ENCODE data around the gene GALNT2. TPM values are rescaled to one million over a fixed set of nuclear protein-coding genes. Genes with fewer than 3 reads are reported as not detected.

Gene GALNT2
- polyA plus RNA-seq, 1 of the 3 experiments (the other 2 are of a cell fraction), result 118 TPM

DNA sequence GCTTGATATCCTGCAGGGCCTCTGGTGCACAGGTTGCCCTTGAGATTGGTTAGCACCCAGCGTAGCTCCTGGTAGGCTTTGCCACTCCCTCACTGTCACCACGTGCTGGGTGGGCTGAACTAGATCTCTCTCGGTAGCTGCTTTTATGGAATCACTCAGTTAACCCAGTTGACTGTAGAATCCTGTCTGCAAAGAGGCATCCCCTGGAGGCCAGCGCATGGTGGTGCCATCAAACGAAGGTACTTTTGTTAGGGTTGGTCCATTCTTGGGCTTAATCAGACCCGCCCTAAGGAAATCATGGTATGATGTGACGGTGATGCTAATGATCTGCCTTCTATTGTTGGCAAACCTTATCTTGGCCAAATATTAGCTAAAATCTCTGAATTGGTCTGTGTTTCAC is 153.4 kb downstream of the GALNT2 start:
- TF ChIP-seq EP300 (IDR thresholded peaks at IDR 0.05; ENCODE audit: borderline replicate concordance in 1 of 2, low read depth in 1 of 2, low read length in 1 of 2) (no peak), MEF2A (IDR thresholded peaks at IDR 0.05; ENCODE audit: borderline replicate concordance, low read depth) (no peak), FOXM1 (IDR thresholded peaks at IDR 0.05; ENCODE audit: low read depth) (no peak), RFX5 (IDR thresholded peaks at IDR 0.05; ENCODE audit: low read length) (no peak), TEAD4 (IDR thresholded peaks at IDR 0.05; ENCODE audit: borderline replicate concordance, insufficient read depth) (no peak), TAF1 (IDR thresholded peaks at IDR 0.05; ENCODE audit: borderline replicate concordance, low read depth, low read length) (no peak), FOXJ3 (CRISPR knock-in tag; IDR thresholded peaks at IDR 0.05) (no peak), CHD2 (IDR thresholded peaks at IDR 0.05; ENCODE audit: low read length, partially characterized antibody) (no peak), YY1 (IDR thresholded peaks at IDR 0.05; ENCODE audit: low read depth) (no peak), SIN3A (IDR thresholded peaks at IDR 0.05; ENCODE audit: borderline replicate concordance, low read depth, low read length) (no peak), RAD21 (IDR thresholded peaks at IDR 0.05; ENCODE audit: low read length) (no peak), JUND (IDR thresholded peaks at IDR 0.05) (no peak), TCF12 (IDR thresholded peaks at IDR 0.05) (no peak)
- TF ChIP-seq, protein P1, sequence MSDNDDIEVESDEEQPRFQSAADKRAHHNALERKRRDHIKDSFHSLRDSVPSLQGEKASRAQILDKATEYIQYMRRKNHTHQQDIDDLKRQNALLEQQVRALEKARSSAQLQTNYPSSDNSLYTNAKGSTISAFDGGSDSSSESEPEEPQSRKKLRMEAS (IDR thresholded peaks at IDR 0.05; ENCODE audit: low read depth), result no peak
- TF ChIP-seq, protein P2, sequence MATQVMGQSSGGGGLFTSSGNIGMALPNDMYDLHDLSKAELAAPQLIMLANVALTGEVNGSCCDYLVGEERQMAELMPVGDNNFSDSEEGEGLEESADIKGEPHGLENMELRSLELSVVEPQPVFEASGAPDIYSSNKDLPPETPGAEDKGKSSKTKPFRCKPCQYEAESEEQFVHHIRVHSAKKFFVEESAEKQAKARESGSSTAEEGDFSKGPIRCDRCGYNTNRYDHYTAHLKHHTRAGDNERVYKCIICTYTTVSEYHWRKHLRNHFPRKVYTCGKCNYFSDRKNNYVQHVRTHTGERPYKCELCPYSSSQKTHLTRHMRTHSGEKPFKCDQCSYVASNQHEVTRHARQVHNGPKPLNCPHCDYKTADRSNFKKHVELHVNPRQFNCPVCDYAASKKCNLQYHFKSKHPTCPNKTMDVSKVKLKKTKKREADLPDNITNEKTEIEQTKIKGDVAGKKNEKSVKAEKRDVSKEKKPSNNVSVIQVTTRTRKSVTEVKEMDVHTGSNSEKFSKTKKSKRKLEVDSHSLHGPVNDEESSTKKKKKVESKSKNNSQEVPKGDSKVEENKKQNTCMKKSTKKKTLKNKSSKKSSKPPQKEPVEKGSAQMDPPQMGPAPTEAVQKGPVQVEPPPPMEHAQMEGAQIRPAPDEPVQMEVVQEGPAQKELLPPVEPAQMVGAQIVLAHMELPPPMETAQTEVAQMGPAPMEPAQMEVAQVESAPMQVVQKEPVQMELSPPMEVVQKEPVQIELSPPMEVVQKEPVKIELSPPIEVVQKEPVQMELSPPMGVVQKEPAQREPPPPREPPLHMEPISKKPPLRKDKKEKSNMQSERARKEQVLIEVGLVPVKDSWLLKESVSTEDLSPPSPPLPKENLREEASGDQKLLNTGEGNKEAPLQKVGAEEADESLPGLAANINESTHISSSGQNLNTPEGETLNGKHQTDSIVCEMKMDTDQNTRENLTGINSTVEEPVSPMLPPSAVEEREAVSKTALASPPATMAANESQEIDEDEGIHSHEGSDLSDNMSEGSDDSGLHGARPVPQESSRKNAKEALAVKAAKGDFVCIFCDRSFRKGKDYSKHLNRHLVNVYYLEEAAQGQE (IDR thresholded peaks at IDR 0.05; ENCODE audit: low read depth, low read length), result no peak
- no peak for DNase-seq
- ChIA-PET CTCF (interaction anchor here (1.2 kb wide), 1 partner anchor 9 kb away, joined by 4 read pairs; no protein-coding TSS in a partner anchor), POLR2A (no interaction called here)
- Histone ChIP-seq H2AFZ (ENCODE audit: low read depth) (no peak overlapping the region), H3K4me1 (ENCODE audit: control insufficient read depth in 1 of 2, insufficient read depth in 2 of 2, low read depth in 1 of 2, low read length in 1 of 2) (peaks cover 0 to 1% of the 10 kb centered on the region in 2 experiments; a peak in 3 of 4 replicates), H3K9me3 (no peaks in the 10 kb centered on the region), H3K4me2 (no peak overlapping the region), H3K27me3 (ENCODE audit: insufficient read depth) (no peaks in the 10 kb centered on the region), H3K79me2 (ENCODE audit: insufficient read depth) (peaks cover 50% of the 10 kb centered on the region), H3K4me3 (ENCODE audit: low read depth in 2 of 2, low read length in 1 of 2) (no peak overlapping the region), H3K36me3 (replicated peaks in 1 of 2; ENCODE audit: control insufficient read depth in 1 of 2, insufficient read depth in 2 of 2, low read length in 1 of 2) (no peaks in the 10 kb centered on the region), H4K20me1 (ENCODE audit: insufficient read depth) (peaks cover 14% of the 10 kb centered on the region; the same call in 1 of the 2 replicates), H3F3A (replicated peaks; ENCODE audit: insufficient read depth) (peaks cover 3% of the 10 kb centered on the region), H3K27ac (ENCODE audit: low read depth in 2 of 2, low read length in 1 of 2) (no peak overlapping the region), H3K9ac (no peak overlapping the region), H3K9me2 (no peaks in the 10 kb centered on the region)
- WGBS (ENCODE audit: low lambda C conversion rate), result 97% methylated on average over 6 of the region's 7 CpGs

DNA sequence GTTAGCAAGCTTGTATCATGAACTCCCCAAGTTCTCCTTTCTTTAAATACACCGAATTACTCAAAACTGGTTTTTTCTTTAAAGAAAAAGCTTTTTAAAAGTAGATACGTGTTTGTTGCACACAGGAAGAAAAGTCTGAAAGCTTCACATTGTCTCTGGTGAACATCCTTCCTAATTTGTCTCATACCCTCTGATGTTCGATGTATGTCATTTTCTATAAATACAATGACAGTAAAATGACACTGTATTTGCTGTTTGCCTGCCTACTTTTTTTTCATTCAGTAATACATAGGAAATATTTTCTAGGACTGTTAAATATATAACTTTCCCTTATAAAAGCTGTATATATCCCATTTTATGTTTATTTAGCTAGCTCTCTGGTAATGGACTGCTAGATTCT is 153.9 kb downstream of the GALNT2 start:
- Histone ChIP-seq H3K9ac (no peak overlapping the region), H3K4me2 (no peak overlapping the region), H3K9me2 (no peaks in the 10 kb centered on the region), H3K4me3 (ENCODE audit: low read depth in 2 of 2, low read length in 1 of 2) (no peak overlapping the region), H3F3A (replicated peaks; ENCODE audit: insufficient read depth) (peaks cover 3% of the 10 kb centered on the region), H3K9me3 (no peaks in the 10 kb centered on the region), H3K4me1 (ENCODE audit: control insufficient read depth in 1 of 2, insufficient read depth in 2 of 2, low read depth in 1 of 2, low read length in 1 of 2) (no peaks in the 10 kb centered on the region; a peak in 1 of 4 replicates), H3K36me3 (replicated peaks in 1 of 2; ENCODE audit: control insufficient read depth in 1 of 2, insufficient read depth in 2 of 2, low read length in 1 of 2) (no peaks in the 10 kb centered on the region), H4K20me1 (ENCODE audit: insufficient read depth) (peaks cover 10% of the 10 kb centered on the region; the same call in 1 of the 2 replicates), H3K27ac (ENCODE audit: low read depth in 2 of 2, low read length in 1 of 2) (no peak overlapping the region), H3K79me2 (ENCODE audit: insufficient read depth) (peaks cover 50% of the 10 kb centered on the region), H3K27me3 (ENCODE audit: insufficient read depth) (no peaks in the 10 kb centered on the region), H2AFZ (ENCODE audit: low read depth) (no peak overlapping the region)
- WGBS (ENCODE audit: low lambda C conversion rate), result 92% methylated on average over 3 of the region's 3 CpGs
- DNase-seq, result no peak
- ChIA-PET POLR2A (no interaction called here), CTCF (interaction anchor here (1.2 kb wide), 1 partner anchor 9 kb away, joined by 4 read pairs; no protein-coding TSS in a partner anchor)
- no peak for TF ChIP-seq RFX5 (IDR thresholded peaks at IDR 0.05; ENCODE audit: low read length)
- TF ChIP-seq SMC3 (IDR thresholded peaks at IDR 0.05; ENCODE audit: low read depth, low read length), result no peak
- TF ChIP-seq, protein P3, sequence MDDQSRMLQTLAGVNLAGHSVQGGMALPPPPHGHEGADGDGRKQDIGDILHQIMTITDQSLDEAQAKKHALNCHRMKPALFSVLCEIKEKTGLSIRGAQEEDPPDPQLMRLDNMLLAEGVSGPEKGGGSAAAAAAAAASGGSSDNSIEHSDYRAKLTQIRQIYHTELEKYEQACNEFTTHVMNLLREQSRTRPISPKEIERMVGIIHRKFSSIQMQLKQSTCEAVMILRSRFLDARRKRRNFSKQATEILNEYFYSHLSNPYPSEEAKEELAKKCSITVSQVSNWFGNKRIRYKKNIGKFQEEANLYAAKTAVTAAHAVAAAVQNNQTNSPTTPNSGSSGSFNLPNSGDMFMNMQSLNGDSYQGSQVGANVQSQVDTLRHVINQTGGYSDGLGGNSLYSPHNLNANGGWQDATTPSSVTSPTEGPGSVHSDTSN (IDR thresholded peaks at IDR 0.05), result no peak
- TF ChIP-seq RXRA (IDR thresholded peaks at IDR 0.05; ENCODE audit: borderline replicate concordance, low read depth), result no peak
- TF ChIP-seq POLR2AphosphoS5 (IDR thresholded peaks at IDR 0.05; ENCODE audit: low read depth, low read length), result no peak
- TF ChIP-seq JUND (IDR thresholded peaks at IDR 0.05), result no peak
- no peak for TF ChIP-seq MXI1 (IDR thresholded peaks at IDR 0.05; ENCODE audit: low read depth, low read length)
- TF ChIP-seq, protein P4, sequence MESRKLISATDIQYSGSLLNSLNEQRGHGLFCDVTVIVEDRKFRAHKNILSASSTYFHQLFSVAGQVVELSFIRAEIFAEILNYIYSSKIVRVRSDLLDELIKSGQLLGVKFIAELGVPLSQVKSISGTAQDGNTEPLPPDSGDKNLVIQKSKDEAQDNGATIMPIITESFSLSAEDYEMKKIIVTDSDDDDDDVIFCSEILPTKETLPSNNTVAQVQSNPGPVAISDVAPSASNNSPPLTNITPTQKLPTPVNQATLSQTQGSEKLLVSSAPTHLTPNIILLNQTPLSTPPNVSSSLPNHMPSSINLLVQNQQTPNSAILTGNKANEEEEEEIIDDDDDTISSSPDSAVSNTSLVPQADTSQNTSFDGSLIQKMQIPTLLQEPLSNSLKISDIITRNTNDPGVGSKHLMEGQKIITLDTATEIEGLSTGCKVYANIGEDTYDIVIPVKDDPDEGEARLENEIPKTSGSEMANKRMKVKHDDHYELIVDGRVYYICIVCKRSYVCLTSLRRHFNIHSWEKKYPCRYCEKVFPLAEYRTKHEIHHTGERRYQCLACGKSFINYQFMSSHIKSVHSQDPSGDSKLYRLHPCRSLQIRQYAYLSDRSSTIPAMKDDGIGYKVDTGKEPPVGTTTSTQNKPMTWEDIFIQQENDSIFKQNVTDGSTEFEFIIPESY (IDR thresholded peaks at IDR 0.05; ENCODE audit: borderline replicate concordance, low read depth), result no peak
- no peak for TF ChIP-seq TEAD4 (IDR thresholded peaks at IDR 0.05; ENCODE audit: borderline replicate concordance, insufficient read depth)
- TF ChIP-seq, protein P1 (IDR thresholded peaks at IDR 0.05; ENCODE audit: low read depth), result no peak
- TF ChIP-seq RCOR1 (IDR thresholded peaks at IDR 0.05; ENCODE audit: low read length), result no peak
